Retinal pigment epithelial cell (primary cell): ENCODE measurements around the gene ODF2.
A peak's percentile ranks its signal among the peaks of the same experiment; 100 is the strongest.
"Not testable (repeated sequence)": the region's sequence is repeated elsewhere in the genome, so short reads cannot be mapped to it uniquely, and the experiment has no call there.

Experiments
- DNase-seq: peaks from one replicate; pipeline ENCODE4 v3.0.0-alpha.2; 2010; ENCODE audit warnings: low read depth
- H3K4me3 ChIP-seq: 2 replicates; pipeline ENCODE4 v1.5.1; 2011; ENCODE audit warnings: mild to moderate bottlenecking, low read length, control low read depth, moderate library complexity
- TF ChIP-seq, protein P1 (sequence below): conservative IDR thresholded peaks from 2 replicates; pipeline ENCODE4 v1.5.1; 2011; ENCODE audit warnings: low read depth, low read length, control low read depth, inconsistent platforms

The ODF2 gene

DNA sequence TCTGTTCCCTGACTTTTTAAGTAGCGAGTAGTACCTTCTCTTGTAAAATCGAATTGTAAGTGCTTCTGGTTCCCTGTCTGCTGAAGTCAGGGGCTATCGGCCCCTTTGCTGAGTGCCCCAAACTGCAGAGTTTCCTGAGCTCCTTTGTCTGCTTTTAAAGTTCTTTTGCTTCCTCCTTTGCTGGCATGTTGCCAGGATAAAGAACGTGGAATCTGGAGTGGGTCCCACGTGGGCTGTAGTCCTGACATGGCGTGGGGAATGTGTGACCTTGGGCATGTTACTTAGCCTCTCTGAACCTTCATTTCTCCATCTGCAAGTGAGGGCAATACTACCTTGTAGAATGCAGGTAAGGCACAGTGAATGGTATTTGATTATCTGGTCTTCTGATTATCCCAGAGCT is 13.7 kb upstream of the ODF2 start:
- TF ChIP-seq, protein P1, sequence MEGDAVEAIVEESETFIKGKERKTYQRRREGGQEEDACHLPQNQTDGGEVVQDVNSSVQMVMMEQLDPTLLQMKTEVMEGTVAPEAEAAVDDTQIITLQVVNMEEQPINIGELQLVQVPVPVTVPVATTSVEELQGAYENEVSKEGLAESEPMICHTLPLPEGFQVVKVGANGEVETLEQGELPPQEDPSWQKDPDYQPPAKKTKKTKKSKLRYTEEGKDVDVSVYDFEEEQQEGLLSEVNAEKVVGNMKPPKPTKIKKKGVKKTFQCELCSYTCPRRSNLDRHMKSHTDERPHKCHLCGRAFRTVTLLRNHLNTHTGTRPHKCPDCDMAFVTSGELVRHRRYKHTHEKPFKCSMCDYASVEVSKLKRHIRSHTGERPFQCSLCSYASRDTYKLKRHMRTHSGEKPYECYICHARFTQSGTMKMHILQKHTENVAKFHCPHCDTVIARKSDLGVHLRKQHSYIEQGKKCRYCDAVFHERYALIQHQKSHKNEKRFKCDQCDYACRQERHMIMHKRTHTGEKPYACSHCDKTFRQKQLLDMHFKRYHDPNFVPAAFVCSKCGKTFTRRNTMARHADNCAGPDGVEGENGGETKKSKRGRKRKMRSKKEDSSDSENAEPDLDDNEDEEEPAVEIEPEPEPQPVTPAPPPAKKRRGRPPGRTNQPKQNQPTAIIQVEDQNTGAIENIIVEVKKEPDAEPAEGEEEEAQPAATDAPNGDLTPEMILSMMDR: no peak
- H3K4me3 ChIP-seq: no peak overlapping the region
- DNase-seq: no peak

DNA sequence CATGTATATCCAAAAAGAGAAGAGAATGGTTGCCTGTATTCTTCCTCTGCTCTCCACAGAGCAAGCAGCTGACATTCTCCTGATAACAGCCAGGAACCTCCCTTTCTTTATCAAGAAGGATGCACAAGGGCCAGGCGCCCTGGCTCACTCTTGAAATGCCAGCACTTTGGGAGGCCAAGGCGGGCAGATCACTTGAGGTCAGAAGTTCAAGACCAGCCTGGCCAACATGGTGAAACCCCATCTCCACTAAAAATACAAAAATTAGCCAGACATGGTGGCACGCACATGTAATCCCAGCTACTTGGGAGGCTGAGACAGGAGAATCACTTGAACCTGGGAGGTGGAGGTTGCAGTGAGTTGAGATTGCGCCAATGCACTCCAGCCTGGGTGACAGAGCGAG is 9.3 kb upstream of the ODF2 start:
- not testable (repeated sequence) for H3K4me3 ChIP-seq, DNase-seq

DNA sequence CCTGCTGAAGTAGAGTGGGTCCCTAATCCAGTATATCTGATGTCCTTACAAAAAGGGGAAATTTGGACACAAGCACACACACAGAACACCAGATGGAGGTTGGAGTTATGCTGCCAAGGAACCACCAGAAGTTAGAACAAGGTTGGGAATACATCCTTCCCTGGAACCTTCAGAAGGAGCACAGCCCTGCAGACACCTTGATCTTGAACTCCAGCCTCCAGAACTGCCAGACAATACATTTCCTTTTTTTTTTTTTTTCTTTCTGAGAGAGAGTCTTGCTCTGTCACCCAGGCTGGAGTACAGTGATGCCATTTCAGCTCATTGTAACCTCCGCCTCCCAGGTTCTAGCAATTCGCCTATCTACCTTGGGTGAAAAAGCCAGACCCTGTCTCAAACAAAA is 7.1 kb upstream of the ODF2 start:
- no peak for DNase-seq
- TF ChIP-seq, protein P1: no peak
- H3K4me3 ChIP-seq: no peak overlapping the region

DNA sequence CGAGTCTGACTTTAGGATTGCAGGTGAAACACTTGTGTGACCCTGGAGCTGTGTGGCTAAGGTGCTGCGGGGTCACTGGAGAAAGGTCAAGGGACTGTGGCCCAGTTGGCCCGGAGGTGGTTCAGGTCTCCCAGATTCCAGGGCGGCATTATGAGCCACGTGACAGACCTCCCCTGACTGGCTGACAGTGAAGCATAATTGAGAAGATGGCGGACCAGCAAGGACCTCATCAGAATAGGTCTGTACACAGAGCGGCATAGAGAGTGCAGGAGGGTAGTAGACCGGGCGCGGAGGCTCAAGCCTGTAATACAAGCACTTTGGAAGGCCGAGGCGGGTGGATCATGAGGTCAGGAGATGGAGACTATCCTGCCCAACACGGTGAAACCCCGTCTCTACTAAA is 815 bp upstream of the ODF2 start:
- no peak for DNase-seq
- no peak overlapping the region for H3K4me3 ChIP-seq
- TF ChIP-seq, protein P1: no peak

DNA sequence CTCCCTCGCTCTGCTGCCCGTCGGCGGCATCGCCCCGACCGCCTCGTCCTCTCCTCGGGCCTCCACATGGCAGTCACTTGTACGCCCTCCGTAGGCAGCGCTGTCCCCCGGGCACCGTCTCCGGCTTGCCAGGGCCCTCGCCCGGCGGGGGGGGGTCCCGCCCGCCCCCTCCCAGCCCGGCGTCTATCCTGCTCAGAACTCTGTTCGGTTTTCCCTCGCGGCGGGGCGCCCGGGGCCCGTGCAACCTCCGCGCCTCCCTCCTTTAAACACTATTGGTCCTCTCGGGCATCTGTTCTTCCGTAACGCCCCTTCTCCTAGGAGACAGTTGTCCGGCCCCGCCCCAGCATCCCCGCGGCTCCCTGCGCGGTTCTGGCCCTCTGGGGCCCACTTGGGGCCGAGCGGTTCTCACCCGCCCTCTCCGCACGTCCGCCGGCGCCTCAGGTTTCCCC is 831 bp downstream of the ODF2 start:
- peak overlapping the region; percentile 74 for H3K4me3 ChIP-seq
- TF ChIP-seq, protein P1: no peak
- DNase-seq: no peak

DNA sequence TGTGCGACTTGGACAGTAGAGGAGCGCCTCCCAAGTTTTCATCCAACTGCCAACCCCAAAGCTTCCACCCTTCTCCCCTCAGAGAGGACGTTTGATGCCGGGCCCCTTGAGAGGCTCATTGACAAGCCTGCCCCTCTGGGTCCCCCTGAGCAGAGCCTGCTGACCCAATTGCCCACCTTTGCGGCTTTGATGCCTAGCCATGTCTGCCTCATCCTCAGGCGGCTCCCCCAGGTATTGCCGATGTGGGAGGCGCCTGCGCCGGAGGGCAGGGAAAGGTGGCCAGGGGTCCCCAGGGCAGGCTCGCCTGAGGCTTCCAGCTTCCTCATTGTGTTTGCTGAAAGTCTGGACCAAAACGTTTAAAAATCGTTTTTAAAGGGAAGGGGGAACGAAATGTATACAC is 1.4 kb downstream of the ODF2 start:
- TF ChIP-seq, protein P1: no peak
- no peak for DNase-seq
- peak overlapping the region; percentile 74 for H3K4me3 ChIP-seq

DNA sequence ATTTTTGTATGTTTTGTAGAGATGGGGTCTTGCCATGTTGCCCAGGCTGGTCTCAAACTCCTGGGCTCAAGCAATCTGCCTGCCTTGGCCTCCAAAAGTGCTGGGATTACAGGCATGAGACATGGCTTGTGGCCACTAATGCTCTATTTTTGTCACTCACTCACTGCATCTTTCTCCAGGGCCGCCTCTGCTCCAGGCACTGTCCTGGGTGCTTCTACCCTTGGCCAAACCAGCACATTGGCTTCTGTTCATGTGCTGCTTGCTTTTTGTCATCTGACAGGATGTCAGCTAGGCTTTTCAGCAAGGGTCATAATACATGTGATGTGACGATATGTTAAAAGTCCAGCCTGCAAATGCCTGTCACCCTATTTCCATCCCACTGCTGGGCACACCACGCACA is 3.2 kb downstream of the ODF2 start:
- no peak overlapping the region for H3K4me3 ChIP-seq
- no peak for DNase-seq
- TF ChIP-seq, protein P1: no peak

DNA sequence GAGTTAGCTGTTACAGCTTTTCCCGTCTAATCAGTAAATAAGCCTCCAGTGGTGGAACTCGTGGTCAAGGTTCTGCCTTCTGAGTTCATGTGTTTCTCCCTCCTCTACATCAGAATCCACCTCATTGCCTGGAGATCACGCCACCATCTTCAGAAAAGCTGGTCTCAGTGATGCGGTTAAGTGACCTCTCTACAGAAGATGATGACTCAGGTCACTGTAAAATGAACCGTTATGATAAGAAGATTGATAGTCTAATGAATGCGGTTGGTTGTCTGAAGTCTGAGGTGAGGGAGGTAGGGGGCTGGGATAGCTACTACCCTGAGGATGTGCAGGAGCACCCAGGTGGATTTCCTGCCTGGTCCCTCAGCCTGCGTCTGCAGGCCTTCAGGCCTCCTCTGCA is 13.3 kb downstream of the ODF2 start:
- TF ChIP-seq, protein P1: no peak
- DNase-seq: no peak
- no peak overlapping the region for H3K4me3 ChIP-seq
